Measurements from ENCODE around the gene BBX. TPM values are rescaled to one million over a fixed set of nuclear protein-coding genes. Genes with fewer than 3 reads are reported as not detected.

BBX gene
- total RNA-seq, 1 experiment from 2014 or later: 45.0 TPM

GRCh38 chr3:107487490-107487889, 35.3 kb upstream of the BBX start:
- Mint-ChIP-seq H3K9me3 (no peaks in the 10 kb centered on the region), H3K36me3 (no peaks in the 10 kb centered on the region), H3K4me1 (no peaks in the 10 kb centered on the region), H3K27me3 (ENCODE audit: low read depth) (no peaks in the 10 kb centered on the region), H3K27ac (no peak overlapping the region), H3K4me3 (no peak overlapping the region)
- TF ChIP-seq ZNF423 (CRISPR knock-in tag; IDR thresholded peaks at IDR 0.05): no peak
- TF ChIP-seq ZNF396 (CRISPR knock-in tag; IDR thresholded peaks at IDR 0.05; ENCODE audit: borderline replicate concordance): no peak
- no peak for TF ChIP-seq PRRX2 (CRISPR knock-in tag; IDR thresholded peaks at IDR 0.05)
- TF ChIP-seq NR2C2 (CRISPR knock-in tag; IDR thresholded peaks at IDR 0.05): no peak
- TF ChIP-seq, protein P1, sequence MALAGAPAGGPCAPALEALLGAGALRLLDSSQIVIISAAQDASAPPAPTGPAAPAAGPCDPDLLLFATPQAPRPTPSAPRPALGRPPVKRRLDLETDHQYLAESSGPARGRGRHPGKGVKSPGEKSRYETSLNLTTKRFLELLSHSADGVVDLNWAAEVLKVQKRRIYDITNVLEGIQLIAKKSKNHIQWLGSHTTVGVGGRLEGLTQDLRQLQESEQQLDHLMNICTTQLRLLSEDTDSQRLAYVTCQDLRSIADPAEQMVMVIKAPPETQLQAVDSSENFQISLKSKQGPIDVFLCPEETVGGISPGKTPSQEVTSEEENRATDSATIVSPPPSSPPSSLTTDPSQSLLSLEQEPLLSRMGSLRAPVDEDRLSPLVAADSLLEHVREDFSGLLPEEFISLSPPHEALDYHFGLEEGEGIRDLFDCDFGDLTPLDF (CRISPR knock-in tag; IDR thresholded peaks at IDR 0.05): no peak
- no peak for TF ChIP-seq ESRRA (CRISPR knock-in tag; IDR thresholded peaks at IDR 0.05; ENCODE audit: borderline replicate concordance)
- no peak for TF ChIP-seq GTF2I (CRISPR knock-in tag; conservative IDR thresholded peaks at IDR 0.05)
- no peak for TF ChIP-seq GRHL2 (CRISPR knock-in tag; IDR thresholded peaks at IDR 0.05; ENCODE audit: insufficient replicate concordance, severe bottlenecking)
- TF ChIP-seq ZNF425 (CRISPR knock-in tag; conservative IDR thresholded peaks at IDR 0.05): no peak
- TF ChIP-seq ATF3 (CRISPR knock-in tag; conservative IDR thresholded peaks at IDR 0.05): no peak
- TF ChIP-seq ZNF121 (CRISPR knock-in tag; IDR thresholded peaks at IDR 0.05): no peak
- TF ChIP-seq, protein P2, sequence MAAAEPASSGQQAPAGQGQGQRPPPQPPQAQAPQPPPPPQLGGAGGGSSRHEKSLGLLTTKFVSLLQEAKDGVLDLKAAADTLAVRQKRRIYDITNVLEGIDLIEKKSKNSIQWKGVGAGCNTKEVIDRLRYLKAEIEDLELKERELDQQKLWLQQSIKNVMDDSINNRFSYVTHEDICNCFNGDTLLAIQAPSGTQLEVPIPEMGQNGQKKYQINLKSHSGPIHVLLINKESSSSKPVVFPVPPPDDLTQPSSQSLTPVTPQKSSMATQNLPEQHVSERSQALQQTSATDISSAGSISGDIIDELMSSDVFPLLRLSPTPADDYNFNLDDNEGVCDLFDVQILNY (CRISPR knock-in tag; IDR thresholded peaks at IDR 0.05): no peak
- TF ChIP-seq TCF7 (CRISPR knock-in tag; IDR thresholded peaks at IDR 0.05; ENCODE audit: low read depth): no peak
- TF ChIP-seq, protein P3, sequence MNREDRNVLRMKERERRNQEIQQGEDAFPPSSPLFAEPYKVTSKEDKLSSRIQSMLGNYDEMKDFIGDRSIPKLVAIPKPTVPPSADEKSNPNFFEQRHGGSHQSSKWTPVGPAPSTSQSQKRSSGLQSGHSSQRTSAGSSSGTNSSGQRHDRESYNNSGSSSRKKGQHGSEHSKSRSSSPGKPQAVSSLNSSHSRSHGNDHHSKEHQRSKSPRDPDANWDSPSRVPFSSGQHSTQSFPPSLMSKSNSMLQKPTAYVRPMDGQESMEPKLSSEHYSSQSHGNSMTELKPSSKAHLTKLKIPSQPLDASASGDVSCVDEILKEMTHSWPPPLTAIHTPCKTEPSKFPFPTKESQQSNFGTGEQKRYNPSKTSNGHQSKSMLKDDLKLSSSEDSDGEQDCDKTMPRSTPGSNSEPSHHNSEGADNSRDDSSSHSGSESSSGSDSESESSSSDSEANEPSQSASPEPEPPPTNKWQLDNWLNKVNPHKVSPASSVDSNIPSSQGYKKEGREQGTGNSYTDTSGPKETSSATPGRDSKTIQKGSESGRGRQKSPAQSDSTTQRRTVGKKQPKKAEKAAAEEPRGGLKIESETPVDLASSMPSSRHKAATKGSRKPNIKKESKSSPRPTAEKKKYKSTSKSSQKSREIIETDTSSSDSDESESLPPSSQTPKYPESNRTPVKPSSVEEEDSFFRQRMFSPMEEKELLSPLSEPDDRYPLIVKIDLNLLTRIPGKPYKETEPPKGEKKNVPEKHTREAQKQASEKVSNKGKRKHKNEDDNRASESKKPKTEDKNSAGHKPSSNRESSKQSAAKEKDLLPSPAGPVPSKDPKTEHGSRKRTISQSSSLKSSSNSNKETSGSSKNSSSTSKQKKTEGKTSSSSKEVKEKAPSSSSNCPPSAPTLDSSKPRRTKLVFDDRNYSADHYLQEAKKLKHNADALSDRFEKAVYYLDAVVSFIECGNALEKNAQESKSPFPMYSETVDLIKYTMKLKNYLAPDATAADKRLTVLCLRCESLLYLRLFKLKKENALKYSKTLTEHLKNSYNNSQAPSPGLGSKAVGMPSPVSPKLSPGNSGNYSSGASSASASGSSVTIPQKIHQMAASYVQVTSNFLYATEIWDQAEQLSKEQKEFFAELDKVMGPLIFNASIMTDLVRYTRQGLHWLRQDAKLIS (CRISPR knock-in tag; IDR thresholded peaks at IDR 0.05; ENCODE audit: borderline replicate concordance): no peak
- no peak for TF ChIP-seq PREB (CRISPR knock-in tag; IDR thresholded peaks at IDR 0.05; ENCODE audit: borderline replicate concordance)
- TF ChIP-seq NFYB (CRISPR knock-in tag; conservative IDR thresholded peaks at IDR 0.05; ENCODE audit: low read depth): no peak
- TF ChIP-seq, protein P4, sequence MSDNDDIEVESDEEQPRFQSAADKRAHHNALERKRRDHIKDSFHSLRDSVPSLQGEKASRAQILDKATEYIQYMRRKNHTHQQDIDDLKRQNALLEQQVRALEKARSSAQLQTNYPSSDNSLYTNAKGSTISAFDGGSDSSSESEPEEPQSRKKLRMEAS (CRISPR knock-in tag; IDR thresholded peaks at IDR 0.05): no peak
- no peak for TF ChIP-seq NFE2L1 (CRISPR knock-in tag; IDR thresholded peaks at IDR 0.05)
- no peak for TF ChIP-seq ZNF263 (CRISPR knock-in tag; IDR thresholded peaks at IDR 0.05; ENCODE audit: low read depth)
- TF ChIP-seq, protein P5, sequence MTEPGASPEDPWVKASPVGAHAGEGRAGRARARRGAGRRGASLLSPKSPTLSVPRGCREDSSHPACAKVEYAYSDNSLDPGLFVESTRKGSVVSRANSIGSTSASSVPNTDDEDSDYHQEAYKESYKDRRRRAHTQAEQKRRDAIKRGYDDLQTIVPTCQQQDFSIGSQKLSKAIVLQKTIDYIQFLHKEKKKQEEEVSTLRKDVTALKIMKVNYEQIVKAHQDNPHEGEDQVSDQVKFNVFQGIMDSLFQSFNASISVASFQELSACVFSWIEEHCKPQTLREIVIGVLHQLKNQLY (CRISPR knock-in tag; IDR thresholded peaks at IDR 0.05): no peak
- DNase-seq (ENCODE audit: low spot score): no peak
- no peak for ATAC-seq
- ChIA-PET POLR2A (no interaction called here), CTCF (no interaction called here)

Data from WTC11 (cell line).